ENCODE data around the gene CYBA. TPM values are rescaled to one million over a fixed set of nuclear protein-coding genes. Genes with fewer than 3 reads are reported as not detected.

The CYBA gene
- total RNA-seq, 2 donors from 2014 or later: 188 to 220 TPM

DNA sequence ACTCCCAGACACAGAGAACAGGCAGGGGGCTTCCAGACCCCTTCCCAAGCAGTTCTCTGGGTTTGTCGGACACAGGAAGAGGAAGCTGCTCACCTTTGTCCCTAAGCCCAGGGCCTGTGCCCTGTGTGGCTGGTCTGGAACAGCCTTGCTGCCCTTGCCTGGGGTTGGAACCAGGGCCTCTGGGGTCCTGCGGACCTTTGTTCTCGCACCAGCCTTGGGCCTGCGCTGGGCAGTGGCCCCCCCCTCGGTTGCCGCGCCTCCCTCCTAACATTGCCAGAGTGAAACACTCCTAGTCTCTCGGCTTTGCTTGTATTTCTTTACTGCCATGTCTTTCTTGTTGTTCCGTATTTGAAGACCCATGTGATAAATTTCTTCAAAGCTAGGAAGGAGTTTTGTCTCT, 21.0 kb downstream of the CYBA start:
- no peak for DNase-seq
- Mint-ChIP-seq H3K4me1 (no peaks in the 10 kb centered on the region), H3K4me3 (no peak overlapping the region), H3K27me3 (ENCODE audit: insufficient read depth) (no peaks in the 10 kb centered on the region), H3K36me3 (ENCODE audit: low read depth) (peaks cover 50% of the 10 kb centered on the region), H3K27ac (no peak overlapping the region), H3K9me3 (no peaks in the 10 kb centered on the region)
- Histone ChIP-seq H3K27me3 (ENCODE audit: control insufficient read depth, insufficient read depth, low read length, poor library complexity, severe bottlenecking) (peaks cover under 1% of the 10 kb centered on the region), H3K4me3 (ENCODE audit: low read length) (no peak overlapping the region), H3K27ac (ENCODE audit: low read depth, low read length) (no peak overlapping the region), H3K9me3 (ENCODE audit: control insufficient read depth, low read length) (no peaks in the 10 kb centered on the region), H3K9ac (ENCODE audit: extremely low read depth, low read length, poor library complexity, severe bottlenecking) (no peak overlapping the region), H3K4me1 (ENCODE audit: control insufficient read depth, insufficient read depth, low read length) (peaks cover 6% of the 10 kb centered on the region), H3K36me3 (ENCODE audit: control insufficient read depth, insufficient read depth, low read length) (peaks cover 51% of the 10 kb centered on the region)
- TF ChIP-seq, protein P1, sequence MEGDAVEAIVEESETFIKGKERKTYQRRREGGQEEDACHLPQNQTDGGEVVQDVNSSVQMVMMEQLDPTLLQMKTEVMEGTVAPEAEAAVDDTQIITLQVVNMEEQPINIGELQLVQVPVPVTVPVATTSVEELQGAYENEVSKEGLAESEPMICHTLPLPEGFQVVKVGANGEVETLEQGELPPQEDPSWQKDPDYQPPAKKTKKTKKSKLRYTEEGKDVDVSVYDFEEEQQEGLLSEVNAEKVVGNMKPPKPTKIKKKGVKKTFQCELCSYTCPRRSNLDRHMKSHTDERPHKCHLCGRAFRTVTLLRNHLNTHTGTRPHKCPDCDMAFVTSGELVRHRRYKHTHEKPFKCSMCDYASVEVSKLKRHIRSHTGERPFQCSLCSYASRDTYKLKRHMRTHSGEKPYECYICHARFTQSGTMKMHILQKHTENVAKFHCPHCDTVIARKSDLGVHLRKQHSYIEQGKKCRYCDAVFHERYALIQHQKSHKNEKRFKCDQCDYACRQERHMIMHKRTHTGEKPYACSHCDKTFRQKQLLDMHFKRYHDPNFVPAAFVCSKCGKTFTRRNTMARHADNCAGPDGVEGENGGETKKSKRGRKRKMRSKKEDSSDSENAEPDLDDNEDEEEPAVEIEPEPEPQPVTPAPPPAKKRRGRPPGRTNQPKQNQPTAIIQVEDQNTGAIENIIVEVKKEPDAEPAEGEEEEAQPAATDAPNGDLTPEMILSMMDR (conservative IDR thresholded peaks at IDR 0.05): no peak
- 85 to 89% methylated on average over 9 of the region's 9 CpGs for WGBS, 2 experiments (ENCODE audit: insufficient coverage in 1 of 2, insufficient read length in 1 of 2)

- WGBS, 2 experiments (ENCODE audit: insufficient coverage in 1 of 2, insufficient read length in 1 of 2): 82 to 84% methylated on average over 10 to 12 of the region's 12 CpGs
- Mint-ChIP-seq H3K27me3 (ENCODE audit: insufficient read depth) (no peaks in the 10 kb centered on the region), H3K36me3 (ENCODE audit: low read depth) (peaks cover 60% of the 10 kb centered on the region), H3K9me3 (no peaks in the 10 kb centered on the region), H3K4me1 (no peaks in the 10 kb centered on the region), H3K4me3 (no peak overlapping the region), H3K27ac (peak overlapping the region; percentile 48)
- Histone ChIP-seq H3K27ac (ENCODE audit: low read depth, low read length) (no peak overlapping the region), H3K9ac (ENCODE audit: extremely low read depth, low read length, poor library complexity, severe bottlenecking) (no peak overlapping the region), H3K4me1 (ENCODE audit: control insufficient read depth, insufficient read depth, low read length) (peaks cover 8% of the 10 kb centered on the region), H3K27me3 (ENCODE audit: control insufficient read depth, insufficient read depth, low read length, poor library complexity, severe bottlenecking) (no peaks in the 10 kb centered on the region), H3K9me3 (ENCODE audit: control insufficient read depth, low read length) (no peaks in the 10 kb centered on the region), H3K36me3 (ENCODE audit: control insufficient read depth, insufficient read depth, low read length) (peaks cover 62% of the 10 kb centered on the region), H3K4me3 (ENCODE audit: low read length) (no peak overlapping the region)
- TF ChIP-seq, protein P1 (conservative IDR thresholded peaks at IDR 0.05): peak; percentile 84
- peak; percentile 93 for DNase-seq
Measured at GRCh38 chr16:88628512-88628974, 22.3 kb downstream of the CYBA start.

DNA sequence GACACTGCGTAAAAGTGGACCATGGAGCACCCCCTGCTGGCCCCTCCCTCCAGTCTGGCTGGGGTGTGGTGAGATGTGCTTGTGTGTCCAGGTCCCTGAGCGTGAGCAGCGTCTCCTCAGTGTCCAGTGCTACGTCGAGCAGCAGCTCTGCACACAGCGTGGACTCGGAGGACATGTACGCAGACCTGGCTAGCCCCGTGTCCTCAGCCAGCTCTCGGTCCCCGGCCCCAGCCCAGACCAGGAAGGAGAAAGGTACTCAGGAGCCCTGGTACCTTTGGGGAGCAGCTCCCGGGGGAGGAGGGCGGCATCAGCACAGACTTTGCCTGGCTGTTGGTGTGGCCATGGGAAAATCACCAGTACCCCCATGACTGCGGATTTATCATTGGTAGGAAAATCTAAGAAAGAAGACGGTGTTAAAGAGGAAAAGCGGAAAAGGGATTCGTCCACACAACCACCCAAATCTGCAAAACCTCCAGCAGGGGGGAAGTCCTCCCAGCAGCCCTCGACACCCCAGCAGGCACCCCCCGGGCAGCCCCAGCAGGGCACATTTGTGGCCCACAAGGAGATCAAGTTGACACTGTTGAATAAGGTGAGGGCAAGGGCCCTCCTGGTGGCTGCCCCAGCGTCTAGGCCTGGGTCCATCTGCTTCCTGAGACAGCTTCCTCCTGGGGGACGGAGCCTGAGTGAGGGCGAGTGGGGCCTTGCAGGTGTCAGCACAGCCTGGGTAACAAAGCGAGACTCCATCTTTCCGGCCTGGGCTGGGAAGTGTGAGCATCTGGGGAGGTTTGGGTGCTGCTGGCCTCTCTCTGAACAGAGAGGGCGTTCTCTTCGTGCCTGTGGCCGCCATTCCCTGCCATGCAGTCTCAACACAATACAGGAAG, 23.1 kb downstream of the CYBA start:
- peaks cover 69% of the 10 kb centered on the region for H3K36me3 ChIP-seq (ENCODE audit: control insufficient read depth, insufficient read depth, low read length)
- no peak overlapping the region for H3K27ac ChIP-seq (ENCODE audit: low read depth, low read length)
- TF ChIP-seq, protein P1 (conservative IDR thresholded peaks at IDR 0.05): no peak
- no peak for DNase-seq
- Mint-ChIP-seq H3K4me1 (no peaks in the 10 kb centered on the region), H3K36me3 (ENCODE audit: low read depth) (peaks cover 67% of the 10 kb centered on the region), H3K9me3 (no peaks in the 10 kb centered on the region), H3K4me3 (no peak overlapping the region), H3K27ac (no peak overlapping the region), H3K27me3 (ENCODE audit: insufficient read depth) (no peaks in the 10 kb centered on the region)
- no peak overlapping the region for H3K4me3 ChIP-seq (ENCODE audit: low read length)
- H3K9ac ChIP-seq (ENCODE audit: extremely low read depth, low read length, poor library complexity, severe bottlenecking): no peak overlapping the region
- no peaks in the 10 kb centered on the region for H3K27me3 ChIP-seq (ENCODE audit: control insufficient read depth, insufficient read depth, low read length, poor library complexity, severe bottlenecking)
- 91 to 97% methylated on average over 12 to 27 of the region's 27 CpGs for WGBS, 2 experiments (ENCODE audit: insufficient coverage in 1 of 2, insufficient read length in 1 of 2)
- peaks cover 8% of the 10 kb centered on the region for H3K4me1 ChIP-seq (ENCODE audit: control insufficient read depth, insufficient read depth, low read length)
- no peaks in the 10 kb centered on the region for H3K9me3 ChIP-seq (ENCODE audit: control insufficient read depth, low read length)
